Superior temporal gyrus (tissue), 1 donor: ENCODE measurements around the gene OTOF.
"Not testable (repeated sequence)": the region's sequence is repeated elsewhere in the genome, so short reads cannot be mapped to it uniquely, and the experiment has no call there.

Experiments used
- DNase-seq: peaks from one replicate; pipeline ENCODE4 v3.0.0-alpha.2; 2016; ENCODE audit errors: extremely low spot score

The OTOF gene

DNA sequence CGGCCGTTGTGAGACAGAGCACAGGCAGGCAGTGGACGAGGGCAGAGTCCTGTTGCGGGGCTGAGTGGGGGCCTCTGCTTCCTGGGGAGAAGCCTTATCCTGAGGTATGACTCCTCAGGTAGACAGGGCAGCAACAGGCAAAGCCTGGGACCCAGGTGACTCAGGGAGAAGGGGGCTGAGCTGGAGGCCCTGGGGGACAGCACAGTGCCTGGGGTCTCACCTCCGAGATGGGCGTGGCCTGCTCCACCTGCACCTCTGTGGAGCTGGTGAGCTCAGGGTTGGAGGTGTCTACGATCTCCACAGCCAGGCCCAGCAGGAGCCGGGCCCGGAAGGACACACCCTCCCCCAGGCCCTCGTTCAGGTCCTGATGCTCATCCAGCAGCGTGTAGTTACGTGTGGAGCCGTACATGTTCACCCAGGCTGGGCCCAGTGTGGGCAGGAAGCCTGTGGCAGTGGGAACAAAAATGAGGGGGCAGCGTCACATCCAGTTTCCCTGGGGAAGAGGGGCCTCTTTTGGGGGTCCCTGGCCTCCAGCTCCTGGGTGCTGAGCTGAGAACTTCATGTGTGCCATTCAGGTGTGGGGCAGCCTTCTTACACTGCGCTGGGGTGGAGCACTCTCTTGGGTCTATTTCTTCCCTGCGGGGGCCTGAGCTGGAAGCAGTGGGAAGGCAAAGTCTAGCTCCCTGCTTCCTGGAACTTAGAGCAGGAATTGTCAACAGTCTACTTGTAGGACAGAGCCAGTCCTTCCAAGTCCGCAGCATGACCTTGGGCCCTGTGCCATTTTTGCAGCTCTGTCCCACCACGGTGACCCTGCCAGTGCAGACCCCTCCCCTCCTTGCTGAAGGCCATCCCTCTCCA is 2.9 kb upstream of the OTOF start:
- no peak for DNase-seq

DNA sequence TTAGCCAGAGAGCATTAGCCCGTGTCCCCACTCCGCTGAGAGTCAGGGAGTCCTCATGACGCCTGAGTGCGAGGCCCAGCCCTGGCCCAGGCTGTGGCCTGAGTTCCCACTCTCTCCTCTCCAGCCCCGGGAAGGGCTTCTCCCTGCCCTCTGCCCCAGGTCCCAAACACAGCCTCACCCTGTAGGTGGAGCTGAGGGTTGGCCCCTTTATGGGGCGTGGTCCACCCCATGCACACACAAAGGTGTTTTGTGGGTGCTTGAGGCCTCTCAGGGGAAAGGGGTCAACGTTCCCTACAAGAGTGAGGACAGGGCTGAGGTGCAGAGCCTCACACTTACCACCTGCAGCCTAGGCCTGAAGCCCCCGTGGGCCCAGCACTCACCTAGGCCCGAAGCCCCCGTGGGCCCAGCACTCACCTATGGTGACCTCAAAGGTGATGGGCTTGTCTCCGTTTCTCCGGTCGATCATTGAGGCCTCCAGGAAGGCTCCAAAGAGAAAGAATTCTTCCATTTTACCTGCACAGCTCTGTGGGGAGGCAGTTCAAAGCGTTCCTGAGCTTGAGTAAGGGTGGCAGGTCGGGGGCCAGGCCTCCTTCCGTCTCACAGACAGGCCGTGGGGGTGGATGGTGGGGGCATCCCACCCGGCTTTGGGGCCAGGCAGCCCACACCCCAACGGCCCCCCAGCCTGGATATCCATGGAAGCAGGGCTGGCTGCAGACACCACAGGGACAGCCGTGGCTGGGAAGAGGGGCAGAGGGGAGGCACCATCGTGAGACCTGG is 2.1 kb upstream of the OTOF start:
- no peak for DNase-seq

DNA sequence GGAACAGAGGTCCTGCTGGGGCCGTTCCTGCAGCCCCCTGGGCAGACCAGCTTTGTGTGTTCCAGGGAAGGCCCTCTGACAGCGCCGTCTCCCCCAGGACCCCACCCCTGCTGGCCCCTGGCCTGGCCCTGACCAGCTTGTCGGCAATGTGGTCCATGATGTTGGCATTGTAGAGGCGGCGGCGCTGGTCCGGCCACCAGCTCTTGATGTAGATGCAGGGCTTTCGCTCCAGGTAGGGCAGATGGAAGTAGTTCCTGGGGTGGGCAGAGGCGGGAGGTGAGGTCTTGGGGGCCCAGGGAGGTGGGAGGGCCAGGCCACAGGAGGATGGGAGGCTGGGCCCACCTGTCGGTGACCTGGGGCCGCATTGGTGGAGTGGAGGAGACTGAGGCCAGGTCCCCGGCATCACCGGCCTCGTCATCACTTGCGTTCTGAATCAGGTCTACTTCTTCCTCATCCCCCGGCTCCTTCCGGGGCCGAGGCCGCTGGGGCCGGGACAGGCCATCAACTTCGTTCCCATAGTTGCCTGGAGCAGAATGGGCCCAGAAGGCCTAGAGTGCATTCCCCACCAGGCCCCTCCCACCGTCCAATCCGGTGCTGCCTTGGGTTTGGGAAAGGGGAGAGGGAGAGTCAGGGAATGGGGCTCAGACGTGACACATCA is 1.3 kb upstream of the OTOF start:
- DNase-seq = no peak

DNA sequence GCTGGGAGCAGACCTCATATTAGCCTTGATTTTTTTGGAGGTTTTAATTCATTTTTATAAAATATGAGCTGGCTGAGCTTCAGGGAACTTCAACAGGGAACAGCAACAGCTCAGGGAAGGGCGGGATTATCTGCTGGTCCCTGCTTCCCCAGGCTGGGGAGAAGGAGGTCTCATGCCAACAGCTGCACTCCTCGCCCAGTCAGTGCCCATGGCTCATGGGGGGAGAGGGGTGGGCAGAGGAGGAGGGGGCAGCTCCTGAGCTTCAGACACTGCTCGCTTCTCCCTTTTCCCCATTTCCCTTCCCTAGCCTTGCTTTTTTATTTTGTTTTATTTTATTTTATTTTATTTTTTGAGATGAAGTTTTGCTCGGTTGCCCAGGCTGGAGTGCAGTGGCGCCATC is 442 bp upstream of the OTOF start:
- DNase-seq = no peak

DNA sequence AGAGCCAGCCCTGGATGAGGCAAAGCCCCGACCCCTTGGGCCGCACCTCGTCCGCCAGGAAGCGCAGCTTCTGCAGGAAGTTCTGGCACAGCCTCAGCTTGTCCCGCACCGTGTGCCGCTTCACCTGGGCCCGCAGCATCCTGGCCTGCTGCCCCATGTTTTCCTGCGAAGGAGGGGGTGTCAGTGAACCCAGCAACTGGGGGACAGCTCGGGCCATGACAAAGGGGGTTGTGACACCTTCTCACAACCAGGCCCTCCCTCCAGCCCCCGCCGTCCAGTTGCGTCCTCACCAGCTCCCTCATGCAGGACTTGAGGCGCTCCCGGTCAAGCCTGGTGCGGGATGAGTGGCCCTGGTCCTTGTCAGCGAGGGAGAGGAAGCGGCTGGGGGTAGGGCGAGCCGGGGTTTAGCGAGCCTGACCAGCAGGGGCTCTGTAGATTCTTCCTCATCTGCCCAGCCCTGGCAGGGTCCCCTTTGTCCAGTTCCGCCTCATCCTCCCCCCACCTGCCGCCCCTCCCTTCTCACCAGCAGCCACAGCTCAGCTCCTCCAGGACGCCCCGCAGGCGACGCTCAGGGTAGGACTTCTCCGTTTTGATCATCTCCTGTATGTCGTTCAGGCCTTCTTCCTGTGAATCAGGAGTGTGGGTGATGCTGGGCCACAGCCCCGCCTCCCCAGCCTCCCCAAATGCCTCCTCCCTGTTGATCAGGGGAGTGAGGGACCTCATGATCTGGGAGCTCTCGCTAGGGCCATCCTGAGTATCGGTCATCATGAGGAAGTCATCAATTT is 606 bp downstream of the OTOF start:
- DNase-seq = no peak

DNA sequence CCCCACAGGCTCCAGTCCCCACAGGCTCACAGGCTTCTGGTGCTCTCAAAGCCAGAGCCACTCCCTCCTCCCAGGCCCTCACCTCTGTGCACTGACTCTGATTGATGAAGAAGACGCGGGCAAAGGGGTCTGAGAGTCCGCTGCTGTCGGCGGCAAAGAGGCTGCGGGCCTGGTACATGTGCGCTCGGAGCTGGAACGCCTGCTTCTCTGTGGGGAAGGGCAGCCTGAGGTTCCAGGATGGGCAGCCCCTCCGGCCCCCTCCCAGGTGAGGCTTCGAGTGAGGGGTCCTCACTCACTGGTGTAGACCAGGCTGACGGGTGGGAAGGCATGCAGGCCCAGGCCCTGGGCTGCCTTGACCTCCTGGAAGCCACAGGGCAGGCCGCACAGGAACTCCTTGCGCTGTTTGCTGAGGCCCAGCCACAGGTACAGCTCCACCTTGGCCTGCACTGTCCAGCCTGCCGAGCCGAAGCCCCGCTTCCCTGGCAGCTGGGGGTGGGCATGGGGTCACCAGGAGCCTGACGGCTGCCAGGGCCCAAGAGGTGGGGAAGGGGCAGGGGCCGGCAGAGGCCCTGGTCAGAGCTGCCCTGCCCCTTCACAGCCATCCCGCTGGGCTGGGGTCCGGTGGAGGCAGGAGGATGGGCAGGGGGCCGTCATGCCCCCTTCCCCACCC is 2.0 kb downstream of the OTOF start:
- DNase-seq = no peak

DNA sequence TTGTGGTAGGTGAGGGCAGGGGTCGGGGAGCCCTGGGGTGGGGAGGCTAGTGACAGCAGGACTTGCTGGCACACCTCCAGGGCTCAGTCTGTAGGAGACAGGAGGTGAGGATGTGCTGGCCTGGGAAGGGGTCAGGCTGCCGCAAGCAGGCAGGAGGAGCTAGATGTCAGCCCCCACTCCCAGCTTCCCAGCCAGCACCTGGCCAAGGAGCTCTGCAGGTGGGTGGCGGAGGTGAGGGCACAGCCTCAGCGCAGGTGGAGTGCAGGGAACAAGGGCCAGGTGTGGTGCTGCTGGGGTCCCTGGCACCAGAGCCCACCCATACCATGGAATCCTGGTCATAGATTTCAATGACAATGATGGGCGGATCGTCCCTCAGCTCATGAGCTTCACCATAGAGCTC is 2.9 kb downstream of the OTOF start:
- DNase-seq = no peak

DNA sequence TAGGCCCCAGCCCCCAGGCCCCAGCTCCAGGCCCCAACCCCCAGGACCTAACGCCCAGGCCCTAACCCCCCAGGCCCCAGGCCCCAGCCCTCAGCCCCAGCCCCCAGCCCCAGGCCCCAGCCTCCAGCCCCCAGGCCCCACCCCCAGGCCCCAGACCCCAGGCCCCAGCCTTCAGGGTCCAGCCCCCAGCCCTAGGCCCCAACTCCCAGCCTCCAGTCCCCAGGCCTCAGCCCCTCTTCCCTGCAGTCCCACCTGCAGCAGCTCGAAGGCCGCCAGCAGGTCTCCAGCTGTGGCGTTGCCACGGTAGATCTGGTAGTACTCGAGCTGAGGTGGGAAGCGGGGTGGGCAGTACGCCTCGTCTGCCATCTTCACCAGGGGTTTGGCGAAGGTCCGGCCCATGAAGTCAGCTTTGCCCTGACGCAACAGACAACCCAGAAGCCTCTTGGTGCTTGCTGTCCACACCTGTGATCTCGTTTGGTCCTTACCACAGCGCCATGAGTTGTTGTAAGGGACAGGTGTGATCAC is 3.6 kb downstream of the OTOF start:
- DNase-seq = no peak

DNA sequence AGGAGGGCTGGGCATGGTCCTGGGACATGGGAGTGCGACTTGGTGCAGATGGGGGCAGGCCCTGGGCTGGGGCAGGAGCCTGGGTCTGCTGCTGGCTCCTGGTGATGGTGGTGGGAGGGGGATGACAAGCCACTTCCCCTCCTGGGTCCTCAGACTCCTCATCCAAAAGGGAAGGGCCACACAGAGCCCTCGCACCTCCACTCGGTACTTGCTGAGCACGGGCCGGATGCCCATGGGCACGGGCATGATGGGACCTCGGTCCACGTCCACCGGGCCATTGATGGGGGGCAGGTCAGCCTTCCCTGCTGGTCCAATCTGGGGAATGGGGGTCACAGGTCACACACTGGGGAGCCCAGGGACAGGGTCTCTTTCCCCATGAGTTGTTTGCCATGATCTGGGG is 4.1 kb downstream of the OTOF start:
- DNase-seq = no peak

DNA sequence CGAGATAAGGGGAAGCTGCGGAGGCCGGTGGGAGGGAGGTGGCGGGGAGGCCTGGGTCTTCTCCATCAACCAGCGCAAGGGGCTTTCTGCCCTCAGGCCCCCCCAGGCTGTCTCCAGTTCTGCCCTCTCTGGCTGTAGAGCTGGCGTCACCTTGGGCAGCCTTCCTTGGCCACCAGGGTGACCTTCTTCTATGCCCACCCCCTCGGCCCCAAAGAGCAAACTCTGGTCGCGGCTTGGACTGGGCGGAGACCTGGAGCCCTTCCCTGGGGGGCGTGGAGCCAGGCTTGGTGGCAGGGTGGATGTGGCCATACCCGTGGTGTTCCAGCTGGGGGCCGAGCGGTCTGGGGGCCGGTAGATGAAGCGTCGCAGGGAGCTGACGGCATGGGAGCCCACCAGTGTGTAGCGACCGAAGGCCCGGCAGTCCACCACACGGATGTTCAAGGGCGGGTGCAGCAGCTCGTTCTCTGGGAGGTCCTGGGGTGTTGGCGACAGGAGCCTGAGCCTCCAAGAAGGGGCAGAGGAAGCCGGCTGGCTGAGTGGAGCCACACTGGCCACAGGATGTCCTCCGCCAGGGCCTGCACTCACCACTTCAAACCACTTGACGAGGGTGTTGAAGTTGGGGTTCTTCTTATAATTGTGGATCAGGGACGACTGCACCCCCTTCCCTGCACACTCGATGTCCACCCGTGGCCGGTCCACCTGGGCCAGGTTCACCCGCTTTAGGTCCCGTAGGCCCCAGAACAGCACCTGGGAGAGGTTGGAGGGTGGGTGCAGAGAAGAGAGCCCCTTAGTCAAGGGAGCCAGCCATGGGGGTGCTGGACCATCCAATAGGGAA is 4.9 kb downstream of the OTOF start:
- no peak for DNase-seq

DNA sequence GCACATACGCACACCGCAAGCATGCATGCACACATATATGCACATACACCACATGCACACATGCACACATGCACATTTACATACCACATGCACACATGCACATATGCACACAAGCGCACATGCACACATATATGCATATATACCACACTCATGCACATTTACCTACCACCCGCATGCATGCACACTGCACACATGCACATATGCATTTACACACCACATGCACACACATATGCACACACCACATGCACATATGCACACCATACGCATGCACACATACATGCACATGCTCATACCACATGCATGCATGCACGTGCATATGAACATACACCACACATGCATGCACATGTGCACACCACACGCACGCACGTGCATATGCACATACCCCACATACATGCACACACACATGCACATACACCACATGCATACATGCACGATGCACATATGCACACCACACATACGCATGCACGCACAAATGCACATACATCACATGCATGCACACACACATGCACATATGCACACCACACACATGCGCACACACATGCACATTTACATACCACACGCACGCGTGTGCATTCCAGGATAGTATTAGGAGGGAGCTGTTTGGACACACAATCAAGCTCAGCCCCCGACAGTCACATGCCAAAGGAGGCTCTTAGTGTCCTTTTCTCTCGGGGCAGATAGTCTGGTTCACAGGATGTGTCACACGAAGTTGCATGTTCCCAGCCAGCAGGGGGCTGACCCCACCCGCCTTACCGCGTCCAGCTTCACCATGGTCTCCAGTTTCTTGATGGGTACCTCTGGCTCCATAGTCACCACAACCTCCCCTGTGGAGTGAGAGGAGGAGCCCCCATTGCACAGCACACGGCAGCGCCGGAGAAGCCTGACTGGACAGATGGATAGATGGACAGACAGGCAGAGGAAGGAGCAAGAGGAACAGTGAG is 5.9 kb downstream of the OTOF start:
- DNase-seq = no peak

DNA sequence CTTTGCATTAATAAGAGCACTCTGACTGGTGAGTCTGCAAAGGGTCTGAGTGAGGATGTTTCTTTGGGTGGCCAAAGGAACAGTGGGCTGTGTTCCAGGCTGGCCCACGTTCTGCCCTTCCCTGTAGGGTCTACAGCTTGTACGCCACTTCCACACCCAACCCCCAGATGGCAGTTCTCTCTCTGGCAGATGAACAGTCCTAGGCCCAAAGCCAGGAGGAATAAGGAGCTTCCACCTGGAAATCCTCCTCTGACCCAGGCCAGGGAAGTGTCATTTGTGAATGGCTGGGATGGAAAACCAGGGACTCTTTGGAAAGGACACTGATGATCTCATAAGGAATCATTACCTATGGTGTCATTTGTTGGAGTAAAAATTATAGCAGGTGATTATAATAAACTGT is 6.6 kb downstream of the OTOF start:
- DNase-seq = no peak

DNA sequence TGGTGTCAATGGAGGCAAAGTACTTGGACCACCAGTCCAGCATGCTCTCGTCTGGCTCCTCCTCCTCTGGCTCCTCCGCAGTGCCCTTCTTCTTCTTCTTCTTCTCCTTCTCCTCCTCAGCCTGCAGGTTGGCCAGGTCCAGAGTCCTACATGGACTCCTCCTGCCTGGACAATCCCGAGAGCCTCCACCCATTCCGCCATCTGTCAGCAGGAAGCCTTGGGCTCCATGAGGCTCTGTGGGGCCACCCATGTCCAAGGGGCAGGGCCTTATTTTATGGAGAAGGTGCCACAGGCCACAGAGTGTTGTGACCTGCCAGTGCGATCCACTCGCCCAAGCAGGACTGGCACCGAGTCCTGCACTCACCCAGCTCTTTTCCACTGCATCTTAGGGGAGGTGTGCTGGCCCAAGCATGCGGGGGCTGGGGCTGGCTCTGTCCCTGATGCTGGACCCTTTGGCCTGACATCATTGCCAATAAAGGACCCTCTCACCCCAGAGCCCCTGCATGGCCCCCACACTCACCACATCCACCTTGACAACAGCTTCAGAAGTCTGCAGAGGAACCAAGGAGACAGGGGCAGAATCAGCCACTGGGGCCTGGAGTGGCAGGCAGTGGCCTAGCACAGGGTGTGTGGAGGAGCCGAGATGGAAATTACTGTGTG is 7.2 kb downstream of the OTOF start:
- no peak for DNase-seq

DNA sequence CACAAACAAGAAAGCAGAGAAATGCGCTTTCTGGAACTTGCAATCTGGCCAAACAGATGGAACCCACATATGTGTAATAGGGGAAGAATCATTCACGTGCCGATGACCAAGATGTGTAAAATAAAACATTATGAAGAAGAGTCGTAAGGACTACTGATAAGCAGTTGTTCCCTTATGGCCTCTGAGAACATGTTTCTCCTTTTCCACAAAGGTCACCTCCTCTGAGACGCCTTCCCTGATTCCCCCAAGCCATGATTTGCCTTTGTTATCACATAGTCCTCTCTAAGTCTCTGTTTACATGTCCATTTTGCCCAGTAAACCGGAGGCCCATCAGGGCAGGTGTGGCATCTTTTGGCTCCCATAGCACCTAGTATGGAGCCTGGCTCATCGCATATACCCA is 8.0 kb downstream of the OTOF start:
- DNase-seq = no peak

DNA sequence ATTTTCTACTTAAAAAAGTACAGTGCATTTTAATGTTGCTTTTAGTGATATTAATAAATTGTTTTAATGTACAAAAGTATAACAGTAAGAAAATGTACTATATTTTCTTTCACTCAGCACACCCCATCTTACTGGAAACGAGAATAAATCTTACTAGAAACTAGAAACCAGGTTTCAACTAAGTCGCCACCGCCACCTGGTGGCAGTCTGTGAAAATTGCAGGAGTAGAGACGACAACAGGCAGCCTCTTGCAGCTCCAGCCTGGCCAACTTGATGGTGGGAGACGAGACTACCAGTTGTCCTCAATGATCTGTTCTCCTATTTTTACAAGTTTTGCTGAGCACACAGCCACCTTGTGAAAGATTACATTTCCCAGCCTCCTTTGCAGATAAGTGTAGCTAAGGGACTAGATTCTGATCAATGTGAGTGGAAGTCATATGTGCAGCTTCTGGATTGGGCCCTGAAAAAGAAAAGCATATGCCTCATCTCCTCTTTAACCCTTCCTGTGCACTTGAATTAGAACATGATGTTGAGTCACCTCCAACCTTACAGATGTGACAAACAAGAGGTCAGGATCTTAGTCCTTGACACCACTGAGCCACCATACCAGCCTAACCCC is 8.7 kb downstream of the OTOF start:
- DNase-seq = no peak

DNA sequence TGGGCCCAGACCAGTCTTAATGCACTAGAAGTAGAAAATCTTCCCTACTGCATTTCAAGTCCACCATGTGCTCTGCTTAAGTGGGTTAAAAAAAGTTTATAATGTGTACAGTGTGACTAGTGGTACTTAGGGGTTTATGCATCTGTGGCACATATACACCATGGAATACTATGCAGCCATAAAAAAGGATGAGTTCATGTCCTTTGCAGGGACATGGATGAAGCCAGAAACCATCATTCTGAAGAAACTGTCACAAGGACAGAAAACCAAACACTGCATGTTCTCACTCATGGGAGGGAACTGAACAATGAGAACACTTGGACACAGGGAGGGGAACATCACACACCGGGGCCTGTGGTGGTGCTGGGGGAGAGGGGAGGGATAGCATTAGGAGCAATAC is 9.4 kb downstream of the OTOF start:
- not testable (repeated sequence) for DNase-seq

DNA sequence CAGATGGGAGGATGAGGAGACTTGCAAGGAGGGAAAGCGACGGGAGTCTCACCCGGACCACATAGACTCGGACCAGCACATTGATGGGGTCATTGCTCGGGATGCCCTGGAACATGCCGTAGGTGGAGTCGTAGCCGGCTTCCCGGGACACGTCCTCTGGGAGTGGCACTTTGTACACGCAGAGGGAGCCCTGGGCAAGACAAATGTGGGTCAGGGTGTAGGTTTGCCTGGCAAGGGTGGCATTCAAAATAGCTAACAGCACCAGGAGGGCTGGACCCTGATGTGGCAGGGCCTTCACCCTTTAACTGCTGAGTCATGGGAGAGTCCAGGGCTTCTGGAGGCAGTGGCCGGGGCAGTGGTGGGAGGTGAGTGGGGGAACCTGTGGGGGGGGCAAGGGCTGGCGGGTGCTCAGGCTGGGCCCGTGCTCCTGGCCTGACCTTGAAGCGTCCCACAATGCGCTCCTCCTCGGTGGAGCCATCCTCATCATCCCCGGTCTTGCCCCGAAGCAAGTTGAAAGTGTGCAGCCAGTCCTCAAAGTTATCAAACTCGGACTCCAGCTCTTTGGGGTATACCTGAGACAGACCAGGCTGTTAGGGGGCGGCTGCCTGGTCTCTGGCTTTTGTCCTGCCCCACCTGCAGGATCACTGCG is 11.1 kb downstream of the OTOF start:
- DNase-seq = no peak
